GM18951 (cell line): Measurements from ENCODE around the gene CSF3R.

Source experiments
- POLR2A ChIP-seq: IDR thresholded peaks from 4 replicates; pipeline ENCODE4 v1.6.1; 2011; ENCODE audit warnings: mild to moderate bottlenecking; ENCODE audit not compliant: insufficient read length, insufficient read depth; ENCODE audit errors: extremely low read depth
- in situ Hi-C: fragments of 300-500 bp; cut with MboI; formaldehyde crosslinking; loops from one replicate; pipeline ENCODE4 v1.12.0; 2022; ENCODE audit warnings: low sequenced_read_pairs, mixed read lengths, inconsistent platforms; ENCODE audit not compliant: unreplicated experiment

Gene CSF3R

DNA sequence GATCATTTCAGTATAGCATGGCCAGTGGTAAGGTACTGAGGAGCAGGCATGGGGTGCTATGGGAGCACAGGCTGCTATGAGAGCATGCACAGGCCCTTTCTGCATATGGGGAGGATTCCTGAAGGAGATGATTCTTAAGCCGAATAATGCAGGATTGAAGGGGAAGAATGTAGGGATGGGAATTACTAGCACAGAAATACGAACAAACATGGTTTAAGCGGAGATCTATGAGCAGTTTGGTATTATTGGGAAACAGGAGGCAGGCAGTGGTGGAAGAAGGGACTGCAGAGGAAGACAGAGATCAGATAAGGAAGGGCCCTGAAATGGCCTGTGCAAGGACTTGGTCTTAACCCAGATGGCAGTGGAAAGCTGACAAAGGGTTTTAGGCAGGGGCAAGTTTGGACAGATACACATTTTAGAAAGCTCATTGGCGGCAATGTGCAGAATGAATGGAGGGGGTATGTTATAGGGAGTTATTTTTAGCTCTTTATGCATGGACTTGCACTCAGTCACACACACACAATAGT, 34.1 kb downstream of the CSF3R start:
- TF ChIP-seq POLR2A = no peak
- in situ Hi-C loops = no loop called here

DNA sequence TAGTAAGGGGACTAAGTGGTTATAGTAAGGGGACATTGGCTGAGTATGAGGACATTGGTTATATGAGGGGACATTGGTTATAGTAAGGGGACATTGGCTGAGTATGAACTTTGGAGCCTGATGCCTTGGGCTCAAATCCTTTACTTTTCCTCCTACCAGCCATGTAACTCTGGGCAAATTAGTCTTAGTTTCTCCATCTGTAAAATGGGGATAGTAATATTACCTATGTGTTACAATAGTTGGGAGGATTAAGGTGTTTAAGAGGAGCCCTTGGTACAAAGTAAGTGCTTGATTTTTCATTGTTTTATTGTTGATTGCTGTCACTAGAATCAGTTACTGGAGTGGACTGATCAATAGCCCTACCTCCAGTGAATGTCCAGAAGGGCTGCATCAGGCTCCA, 35.3 kb downstream of the CSF3R start:
- in situ Hi-C loops = no loop called here
- TF ChIP-seq POLR2A = no peak

DNA sequence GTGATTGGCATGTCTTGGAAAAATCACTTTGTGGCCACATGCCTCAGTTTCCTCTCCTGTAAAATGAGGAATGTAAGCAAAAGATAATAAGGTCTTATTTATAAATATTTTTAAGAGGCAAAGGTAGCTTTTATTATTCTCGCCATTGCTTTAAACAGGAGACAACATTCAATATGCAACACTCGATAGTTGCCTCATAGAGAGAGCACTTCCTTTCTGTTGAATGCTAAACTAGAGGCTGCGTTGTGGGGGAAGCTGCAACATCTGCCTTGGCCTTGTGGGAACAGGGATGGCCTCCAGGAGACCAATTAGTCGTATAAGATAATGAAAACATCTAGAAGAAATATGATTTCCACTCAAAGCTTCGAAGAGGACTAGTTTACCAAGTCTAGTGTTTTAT, 36.0 kb downstream of the CSF3R start:
- TF ChIP-seq POLR2A = no peak
- in situ Hi-C loops = no loop called here

DNA sequence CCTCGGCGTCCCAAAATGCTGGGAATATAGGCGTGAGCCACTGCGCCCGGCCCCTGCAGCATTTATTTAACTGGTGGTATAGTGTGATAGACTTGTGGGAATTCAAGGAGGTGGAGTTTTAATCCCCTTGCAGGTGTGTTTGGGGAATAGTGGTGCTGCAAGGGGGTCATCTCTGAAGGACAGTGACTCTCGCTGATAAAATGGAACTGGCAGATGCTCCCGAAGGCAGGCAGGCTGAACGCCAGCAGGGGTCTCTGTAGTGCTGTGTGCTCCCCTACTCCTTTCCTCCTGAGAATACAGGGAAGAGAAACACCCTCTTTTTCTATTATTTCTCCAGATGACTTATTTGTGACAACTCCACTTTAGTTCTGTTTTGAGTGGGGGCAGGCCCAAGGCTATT, 36.4 kb downstream of the CSF3R start:
- in situ Hi-C loops = no loop called here
- TF ChIP-seq POLR2A = no peak

DNA sequence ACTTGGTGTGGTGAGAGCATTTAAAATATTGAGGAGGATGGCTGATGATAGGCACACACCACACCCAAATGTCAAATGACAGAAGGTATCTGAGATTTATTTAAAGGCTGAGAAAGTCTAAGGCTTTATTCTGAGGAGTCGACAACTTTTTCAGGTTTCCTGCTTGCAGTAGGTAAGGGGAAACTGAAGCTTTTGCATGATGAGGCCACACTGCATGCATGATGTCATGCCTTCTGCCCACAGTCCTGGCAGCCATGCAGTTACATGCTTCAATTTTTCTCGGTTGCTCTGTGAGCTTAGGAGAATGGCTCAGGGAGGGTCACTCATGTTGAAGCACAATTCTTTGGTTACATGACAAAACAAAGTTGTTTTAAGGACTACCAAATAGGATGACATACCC, 39.4 kb downstream of the CSF3R start:
- in situ Hi-C loops = no loop called here
- no peak for TF ChIP-seq POLR2A

DNA sequence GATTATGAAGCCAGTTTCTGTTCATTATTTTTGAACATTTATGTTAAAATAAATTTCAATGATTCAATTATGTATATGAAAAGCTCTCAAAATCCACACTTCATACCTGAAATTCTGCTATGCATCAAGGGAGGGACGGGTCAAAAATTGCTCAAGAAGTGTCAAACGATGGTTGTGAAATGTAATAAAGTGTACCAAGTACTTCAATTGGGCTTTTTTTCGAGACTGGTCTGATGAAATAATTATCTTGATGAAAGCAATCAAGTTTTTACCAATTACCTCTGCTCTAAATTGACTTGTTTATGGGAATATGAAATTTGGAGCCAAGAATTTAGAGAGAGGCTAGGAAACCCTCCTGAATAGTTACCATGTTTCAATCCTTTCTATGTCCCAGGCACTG, 40.4 kb downstream of the CSF3R start:
- no peak for TF ChIP-seq POLR2A
- in situ Hi-C loops = no loop called here

DNA sequence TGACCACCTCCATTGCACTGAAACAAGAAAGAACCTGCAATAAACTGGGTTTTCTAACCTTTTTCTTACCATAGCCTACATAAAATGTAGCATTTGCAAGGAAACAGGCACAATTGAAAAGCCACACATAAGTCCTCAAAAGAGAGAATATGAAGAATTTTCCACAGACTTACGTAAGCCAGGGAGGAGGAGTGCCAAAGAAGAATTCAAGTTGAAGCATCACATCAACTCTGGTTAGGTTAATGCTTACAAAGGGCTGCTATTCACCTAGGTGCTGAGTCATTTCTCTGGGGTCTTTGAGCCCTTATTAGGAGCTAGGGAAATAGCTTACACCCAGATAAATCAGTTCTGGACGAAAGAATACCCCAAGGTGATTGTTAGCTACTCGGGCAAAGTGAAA, 42.1 kb downstream of the CSF3R start:
- in situ Hi-C loops = no loop called here
- TF ChIP-seq POLR2A = no peak

DNA sequence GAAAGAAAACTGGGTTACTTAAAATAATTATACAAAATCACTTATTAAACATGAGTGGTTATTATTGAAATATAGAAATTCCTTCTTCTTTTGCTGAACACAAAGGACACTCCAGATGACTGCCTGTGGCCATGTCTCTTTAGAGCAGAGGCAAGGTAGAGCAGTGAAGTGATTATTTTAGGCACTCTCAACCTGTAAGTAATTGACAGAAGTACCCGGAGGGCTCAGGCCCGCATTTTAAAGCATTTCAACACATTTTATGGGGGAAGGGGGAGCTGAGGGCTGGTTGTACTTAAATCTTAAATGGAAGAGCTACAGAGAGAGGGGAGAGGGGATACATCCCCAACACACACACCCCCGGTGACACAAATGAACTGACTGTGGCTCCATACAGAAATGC, 42.7 kb downstream of the CSF3R start:
- no peak for TF ChIP-seq POLR2A
- in situ Hi-C loops = no loop called here

DNA sequence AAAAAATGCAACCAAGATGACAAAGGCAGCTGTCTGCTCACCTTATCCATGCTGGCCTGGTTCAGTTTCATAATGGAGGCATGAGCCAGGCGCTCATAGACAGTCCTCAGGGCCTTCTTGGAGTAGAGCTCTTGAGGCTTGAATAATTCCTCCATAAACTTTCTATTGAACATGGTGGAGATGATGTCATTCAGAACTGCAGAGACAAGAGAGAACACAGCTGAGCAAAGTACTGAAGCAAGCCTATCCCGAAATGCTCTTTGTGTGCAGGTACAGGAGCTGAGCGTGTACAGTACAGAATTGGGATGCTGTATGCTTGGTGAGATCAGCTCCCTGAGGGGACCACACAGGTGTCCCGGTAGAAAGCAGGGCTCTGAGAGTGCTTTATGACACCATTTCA, 44.0 kb downstream of the CSF3R start:
- in situ Hi-C loops = no loop called here
- TF ChIP-seq POLR2A = no peak

DNA sequence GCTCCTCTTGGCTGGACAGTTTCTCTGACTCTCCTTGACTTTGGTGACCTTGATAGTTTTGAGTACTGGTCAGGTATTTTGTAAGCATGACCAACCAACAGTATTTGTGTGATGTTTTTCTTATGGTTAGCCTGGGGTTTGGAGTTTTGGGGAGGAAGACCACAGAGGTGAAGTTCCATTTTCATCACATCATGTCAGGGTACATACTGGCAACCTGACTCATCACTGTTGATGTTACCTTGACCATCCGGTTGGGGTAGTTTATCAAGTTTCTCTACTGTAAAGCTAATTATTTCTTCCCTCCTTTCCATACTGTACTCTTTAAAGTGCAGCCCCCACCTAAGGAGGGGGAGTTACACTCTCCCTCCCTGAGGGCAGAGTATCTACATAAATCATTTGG, 45.9 kb downstream of the CSF3R start:
- no peak for TF ChIP-seq POLR2A
- in situ Hi-C loops = no loop called here

DNA sequence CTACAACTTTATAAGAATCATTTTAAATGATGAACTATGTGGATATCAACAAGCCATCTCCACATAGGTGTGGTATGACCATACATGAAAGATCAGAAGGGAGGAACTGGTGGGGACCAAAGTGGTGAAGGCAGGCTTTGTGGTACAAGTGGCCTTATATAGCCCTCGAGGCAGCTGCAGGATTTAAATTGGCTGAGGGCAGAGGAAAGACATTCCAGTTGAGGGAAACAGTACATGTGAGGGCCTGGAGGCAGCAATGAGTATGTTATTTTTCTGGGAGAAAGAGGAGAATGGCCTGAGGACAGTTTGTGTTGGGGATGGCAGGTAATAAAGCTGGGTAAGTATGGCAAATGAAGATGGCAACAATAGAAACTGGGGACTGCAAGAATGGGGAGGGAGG, 49.6 kb downstream of the CSF3R start:
- TF ChIP-seq POLR2A = no peak
- in situ Hi-C loops = no loop called here

DNA sequence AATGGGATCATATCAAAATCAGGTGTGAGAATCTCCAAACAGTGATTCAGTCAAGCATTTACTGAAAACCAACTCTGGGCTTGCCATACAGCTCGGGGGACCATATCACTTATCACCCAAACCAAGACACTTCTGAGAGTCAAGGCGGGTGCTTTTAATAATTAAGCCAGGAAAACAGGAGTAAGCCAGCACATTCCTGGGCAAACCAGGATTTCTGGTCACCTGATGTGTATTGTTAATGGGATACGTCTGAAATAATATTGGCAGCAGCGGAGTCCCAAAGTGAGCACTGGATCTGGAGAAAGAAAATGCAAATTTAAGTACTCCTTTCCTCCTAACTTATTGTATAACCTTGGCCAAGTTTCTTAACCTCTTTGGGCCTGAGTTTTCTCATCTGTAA, 50.1 kb downstream of the CSF3R start:
- in situ Hi-C loops = no loop called here
- no peak for TF ChIP-seq POLR2A

DNA sequence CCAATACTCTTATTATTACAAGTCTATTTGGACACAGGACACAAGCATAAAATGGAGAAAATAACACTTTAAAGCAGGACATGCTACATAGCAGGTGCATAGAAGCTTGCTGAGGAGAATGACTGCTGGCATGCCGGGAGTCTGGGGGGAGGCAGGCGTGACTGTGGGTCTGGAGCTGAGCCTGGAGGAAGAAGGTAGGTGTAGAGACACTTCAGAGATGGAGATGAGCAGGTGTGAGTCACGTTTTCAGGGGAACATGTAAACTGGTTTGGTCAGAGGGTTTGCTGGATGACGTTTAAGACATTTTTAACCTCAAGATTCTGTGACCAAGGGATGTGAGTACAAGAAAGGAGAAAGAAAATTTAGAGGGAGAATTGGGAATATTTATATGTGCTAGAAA, 56.9 kb downstream of the CSF3R start:
- in situ Hi-C loops = no loop called here
- no peak for TF ChIP-seq POLR2A

DNA sequence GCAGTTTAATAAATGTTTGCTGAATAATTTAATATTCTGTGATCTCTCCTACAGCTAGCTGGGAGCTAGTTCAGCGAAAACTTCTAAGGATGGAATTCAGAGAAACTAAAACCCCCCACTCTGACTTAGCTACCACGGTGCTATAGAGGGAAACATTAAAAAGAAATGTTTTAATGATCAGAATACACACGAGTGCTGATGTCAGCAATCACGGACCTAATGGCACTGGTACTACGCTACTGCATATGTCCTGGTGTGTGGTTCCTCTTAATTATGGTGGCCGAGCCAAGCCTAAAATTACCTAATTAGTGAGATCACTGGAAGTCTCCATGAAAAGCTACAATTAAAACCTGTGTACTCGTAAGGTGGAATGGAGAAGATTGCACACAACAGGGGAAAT, 61.1 kb downstream of the CSF3R start:
- TF ChIP-seq POLR2A = no peak
- in situ Hi-C loops = no loop called here

DNA sequence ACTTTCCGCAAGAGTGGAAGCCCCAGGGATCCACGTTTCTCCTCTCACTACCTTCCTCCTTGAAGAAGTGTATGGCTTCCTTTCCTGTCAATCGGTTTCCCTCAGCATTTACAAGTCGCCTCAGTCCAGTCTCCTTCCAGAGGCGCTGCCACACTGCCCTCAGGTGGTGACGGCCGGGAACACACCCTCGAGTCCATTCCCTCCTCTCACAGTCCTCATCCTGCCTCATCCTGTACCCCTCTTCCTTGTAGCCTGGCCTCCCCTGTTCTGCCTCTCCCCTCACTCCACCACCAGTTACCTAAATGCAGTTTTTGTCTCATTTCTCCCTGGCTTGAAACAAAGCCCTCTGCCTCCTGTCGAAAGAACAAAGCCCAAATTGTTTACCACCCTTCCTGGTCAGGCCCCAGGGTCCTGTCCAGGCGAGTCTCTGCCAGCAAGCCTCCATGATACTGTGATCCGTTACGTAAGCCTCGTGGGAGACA, 61.8 kb downstream of the CSF3R start:
- in situ Hi-C loops = no loop called here

More for the DNA sequence above, 61.8 kb downstream of the CSF3R start:
- TF ChIP-seq POLR2A = no peak
